Occipital lobe (tissue), 2 donors: ENCODE measurements around the gene DST. TPM values are rescaled to one million over a fixed set of nuclear protein-coding genes. Genes with fewer than 3 reads are reported as not detected.

Experiments used
- DNase-seq: peaks from one replicate; lab custom pipeline; 2025; lab: John Stamatoyannopoulos, UW
- total RNA-seq: library from RNA; depleted of rRNA; stranded (reverse); fragments of >200 nt; gene quantifications from one replicate; pipeline ENCODE4 v1.2.3, GENCODE V29; 2014

DST gene
- total RNA-seq, 1 donor from 2014 or later, result 329 TPM

DNA sequence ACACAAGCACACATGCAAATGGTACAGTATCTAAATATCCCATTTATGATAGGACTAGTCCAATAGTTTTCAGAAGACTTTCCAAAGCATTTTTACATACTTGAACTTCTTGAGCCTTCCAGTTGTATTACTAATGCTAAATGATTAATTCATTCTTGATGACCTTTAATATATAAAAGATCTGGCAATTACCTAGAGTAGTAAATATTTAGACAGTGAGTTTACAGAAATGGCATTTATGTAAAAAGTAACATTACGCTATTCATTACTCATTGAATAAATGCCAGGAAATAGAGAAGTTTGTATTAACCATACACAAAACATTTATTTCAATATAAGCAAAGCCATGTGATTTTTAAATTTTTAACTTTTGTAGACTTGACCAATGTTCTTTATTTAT, 158.8 kb downstream of the DST start:
- no peak for DNase-seq

DNA sequence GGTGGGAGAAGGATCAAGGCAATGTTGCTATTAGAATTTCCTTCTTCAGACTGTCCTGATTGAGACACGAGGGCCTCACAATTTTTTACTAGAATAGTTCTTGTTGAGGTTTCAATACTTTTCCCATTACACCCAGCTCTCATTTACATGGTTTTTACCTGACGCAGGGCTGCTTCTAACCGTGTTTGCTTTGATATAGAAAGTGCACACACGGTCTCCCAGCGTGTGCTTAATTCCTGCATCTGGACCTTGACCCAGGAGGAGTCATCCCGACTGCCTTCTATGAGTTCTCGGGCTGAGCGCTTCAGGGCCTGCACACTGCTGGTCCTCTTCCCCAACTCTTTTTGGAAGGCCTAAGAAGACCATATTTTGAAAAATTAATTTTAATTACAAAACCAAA, 160.2 kb downstream of the DST start:
- no peak for DNase-seq

DNA sequence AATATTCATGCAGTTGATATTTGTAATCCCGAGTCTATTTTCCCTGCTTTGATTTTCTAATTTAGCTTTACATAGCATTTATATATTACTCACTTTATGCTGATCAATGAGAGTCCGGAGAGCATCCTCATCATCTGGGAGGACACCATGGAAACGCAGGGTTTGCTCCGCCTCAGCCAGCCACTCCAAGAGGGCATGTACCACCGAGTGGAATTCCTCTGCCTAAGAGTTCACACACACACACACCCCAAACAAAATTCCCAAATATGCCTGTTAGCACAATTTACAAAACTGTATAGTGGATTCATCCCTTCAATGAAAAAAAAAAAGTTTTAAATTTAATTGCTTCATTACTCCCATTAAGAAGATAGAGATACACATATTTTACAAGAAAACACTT, 160.7 kb downstream of the DST start:
- no peak for DNase-seq

DNA sequence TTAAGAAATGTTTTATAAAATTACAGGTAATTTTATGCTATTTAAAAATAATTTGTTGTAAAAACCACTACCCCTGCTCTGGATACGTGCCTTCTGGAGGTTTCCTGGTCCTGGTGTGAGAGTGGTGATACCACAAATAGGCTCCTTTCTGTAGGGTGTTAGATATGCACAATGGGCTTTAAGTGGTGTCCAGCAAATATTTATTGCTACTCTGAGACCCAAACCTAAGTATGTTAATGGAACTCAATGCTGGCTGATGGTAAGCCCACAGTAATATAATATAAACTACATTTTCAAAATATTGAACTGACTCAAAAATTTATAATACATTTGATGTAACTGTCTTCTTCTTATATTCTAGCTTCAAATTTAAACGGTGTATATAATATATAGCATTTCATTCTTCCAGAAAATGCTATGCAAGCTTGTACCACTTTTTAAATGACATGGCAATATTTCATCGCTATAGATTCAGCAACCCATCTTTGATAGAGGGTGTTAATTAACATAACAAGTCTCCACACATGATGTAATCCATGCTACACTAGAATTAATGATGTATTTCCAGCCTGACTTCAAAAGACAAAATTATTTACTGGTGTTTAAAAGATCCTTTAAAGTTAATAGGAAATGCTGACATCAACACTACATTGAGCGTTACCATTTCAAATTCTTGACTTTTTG, 161.9 kb downstream of the DST start:
- DNase-seq, result no peak

- no peak for DNase-seq
Observed at GRCh38 chr6:56480246-56480645, 162.4 kb downstream of the DST start.

GRCh38 chr6:56479381-56479780, 163.3 kb downstream of the DST start:
- DNase-seq, result no peak

DNA sequence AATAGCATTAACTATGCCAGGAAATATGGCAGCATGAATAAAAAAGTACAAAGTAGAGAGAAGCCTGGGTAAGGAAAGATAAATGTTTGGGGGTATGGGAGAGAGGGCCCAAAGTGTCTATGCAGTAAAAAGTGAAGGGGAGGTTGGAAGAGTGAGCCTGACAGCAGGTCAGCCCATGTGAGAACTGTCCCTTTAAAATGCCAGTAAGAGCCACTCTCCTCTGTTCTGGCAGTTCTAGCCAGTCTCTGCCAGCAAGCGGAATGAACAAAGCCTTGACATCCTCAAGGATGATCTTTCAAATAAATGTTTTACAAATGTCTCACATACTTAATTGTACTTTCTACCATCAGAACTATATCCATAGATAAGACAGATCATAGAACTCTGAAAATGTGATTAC, 164.5 kb downstream of the DST start:
- no peak for DNase-seq

DNA sequence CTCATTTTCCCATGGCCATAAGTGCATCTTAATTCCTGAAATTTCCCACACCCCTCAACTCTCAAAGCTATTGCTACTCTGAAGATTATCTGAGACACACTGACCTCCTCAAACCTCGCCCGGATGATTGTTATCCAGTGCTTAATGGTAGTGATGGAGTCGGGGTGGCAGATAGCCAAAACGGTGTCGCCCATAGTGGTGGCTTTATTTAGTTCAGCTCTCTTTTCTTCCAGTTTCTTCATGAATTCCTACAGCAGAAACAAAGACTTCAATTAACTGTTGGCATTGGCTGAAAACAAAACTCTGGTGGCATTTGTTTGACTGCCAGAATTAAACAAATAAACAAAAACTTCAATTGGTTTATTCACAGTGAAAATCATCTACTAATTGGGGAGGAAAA, 165.4 kb downstream of the DST start:
- no peak for DNase-seq

- no peak for DNase-seq
Observed at GRCh38 chr6:56475736-56476457, 166.8 kb downstream of the DST start.

DNA sequence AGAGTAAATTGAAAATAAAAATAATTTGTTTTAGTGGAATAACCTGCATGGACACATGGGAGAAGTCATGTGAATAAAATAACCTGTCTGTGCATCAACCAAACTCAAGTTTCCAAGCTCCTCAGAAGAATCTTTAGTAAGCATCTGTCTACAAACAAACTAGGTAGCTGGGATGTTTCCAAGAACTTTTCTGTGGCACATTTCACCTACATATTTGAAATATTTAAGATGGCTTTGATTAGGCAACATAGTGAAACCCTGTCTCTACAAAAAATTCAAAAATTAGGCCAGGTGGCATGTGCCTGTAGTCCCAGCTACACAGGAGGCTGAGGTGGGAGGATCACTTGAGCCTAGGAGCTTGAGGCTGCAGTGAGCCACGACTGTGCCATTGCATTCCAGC, 168.2 kb downstream of the DST start:
- no peak for DNase-seq

DNA sequence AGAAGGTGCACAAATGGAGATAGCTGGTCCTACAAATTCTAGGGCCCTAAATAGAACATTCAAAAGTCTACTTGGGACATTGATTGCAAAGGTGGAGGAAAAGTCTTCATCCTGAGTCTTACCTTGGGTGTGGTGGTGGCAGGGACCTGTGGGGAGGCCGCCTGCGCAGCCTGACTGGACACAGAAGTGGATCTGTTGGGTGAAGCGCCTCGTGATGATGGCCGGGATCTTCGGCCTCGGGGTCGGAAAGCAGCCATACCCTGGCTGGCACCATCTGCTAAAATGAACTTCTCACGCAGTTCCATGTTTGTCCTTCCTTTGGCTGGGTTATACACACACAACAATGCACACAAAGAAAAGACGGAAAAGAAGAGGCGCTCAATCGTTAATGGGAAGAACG, 179.2 kb downstream of the DST start:
- DNase-seq, result no peak

GRCh38 chr6:56459030-56459805, 183.5 kb downstream of the DST start:
- no peak for DNase-seq

DNA sequence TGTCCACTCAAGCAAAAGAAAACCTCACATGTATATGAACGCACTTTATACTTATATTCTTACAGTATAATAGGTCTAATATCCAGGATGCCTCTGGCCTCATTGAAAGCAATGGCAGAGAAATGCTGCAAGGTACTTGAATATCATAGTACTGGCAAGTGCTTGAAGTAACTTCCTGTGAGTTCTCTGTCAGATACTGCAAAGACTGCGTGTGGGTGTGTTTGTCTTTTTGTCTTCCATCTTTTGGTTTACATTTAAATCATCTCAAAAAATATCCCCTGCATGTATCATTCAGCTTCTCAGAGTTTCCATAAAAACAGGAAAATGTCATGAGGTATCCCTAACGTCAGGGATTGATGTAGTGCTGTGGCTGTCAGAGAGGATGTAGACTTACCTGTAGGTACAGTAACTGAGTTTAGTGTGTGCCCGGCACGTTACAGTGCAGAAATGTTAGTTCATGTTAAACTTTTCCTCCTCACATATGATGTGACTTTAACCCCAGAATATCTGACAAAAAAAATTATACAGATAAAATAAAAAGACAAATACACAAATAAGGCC, 184.3 kb downstream of the DST start:
- no peak for DNase-seq

DNA sequence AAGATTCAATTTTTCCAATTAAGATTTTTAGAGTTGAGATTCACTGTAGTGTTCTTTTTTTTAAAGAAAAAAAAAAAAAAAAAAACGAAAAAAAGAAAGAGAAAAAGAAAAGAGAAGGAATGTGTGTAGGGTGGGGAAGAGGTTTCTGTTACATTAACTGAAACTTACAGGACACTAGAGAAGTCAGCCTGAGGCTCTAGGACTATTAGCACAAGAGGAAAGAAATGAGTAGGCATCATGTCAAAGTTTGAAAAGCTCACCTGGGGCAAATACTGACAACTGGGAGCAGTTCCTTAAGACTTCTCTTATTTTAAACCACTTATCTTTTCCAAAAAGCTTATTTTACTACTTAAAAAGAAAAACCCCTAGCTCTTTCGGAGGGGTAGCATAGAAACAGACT, 185.9 kb downstream of the DST start:
- no peak for DNase-seq

DNA sequence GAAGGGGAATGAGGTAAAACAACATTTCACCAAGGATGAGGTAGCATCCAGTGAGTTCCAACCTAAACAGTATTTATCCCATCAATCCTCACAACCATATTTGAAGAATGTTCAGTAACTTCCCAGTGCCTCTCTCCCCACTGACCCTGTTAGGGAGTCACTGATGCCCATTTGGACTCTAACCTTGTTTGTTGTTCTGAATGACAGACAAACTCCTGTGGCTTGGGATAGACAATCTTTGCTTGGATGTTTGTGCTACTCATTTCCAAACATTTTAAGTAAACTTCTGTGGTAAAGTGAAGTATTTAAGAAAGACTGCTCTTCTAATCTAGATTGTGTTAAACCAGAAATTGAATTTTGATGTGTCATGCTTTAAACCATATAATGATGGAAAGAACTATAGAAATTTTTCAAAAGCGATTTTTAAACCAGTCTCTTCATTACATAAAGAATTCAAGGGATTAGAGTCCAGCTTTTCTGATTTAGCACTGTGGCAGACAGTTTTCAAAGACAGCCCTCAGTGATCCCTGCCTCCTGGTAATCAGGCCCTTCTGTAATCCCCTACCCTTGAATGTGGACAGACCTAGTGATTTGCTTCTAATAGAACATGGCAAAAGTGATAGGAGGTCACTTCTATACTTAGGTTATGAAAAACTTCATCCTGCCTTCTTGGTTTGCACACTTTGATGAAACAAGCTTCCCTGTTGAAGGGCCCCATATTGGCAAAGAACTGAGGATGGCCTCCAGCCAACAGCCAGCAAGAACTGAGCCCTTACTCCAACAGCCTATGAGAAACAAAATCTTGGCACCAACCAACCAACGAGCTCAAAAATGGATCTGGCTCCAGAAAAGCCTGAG, 191.6 kb downstream of the DST start:
- DNase-seq, result peak; percentile 3

DNA sequence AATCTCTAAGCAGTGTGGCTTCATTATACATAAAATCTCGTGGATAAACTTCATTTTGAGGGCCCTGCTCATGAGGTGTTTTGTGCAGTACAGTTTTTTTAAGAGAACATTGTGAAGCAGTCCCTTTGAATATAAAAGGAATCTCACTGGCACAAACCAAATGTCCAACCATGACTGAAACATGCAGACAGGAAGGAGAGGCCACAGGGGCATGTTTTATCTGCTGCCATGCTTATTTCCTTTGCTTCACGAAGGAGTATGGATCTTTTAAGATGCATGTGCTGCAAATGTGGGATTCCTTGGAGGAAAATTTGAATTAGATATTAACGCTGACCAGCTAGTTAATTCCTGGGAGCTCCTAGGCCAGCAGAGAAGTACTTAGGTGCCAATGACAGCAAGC, 192.3 kb downstream of the DST start:
- DNase-seq, result no peak

DNA sequence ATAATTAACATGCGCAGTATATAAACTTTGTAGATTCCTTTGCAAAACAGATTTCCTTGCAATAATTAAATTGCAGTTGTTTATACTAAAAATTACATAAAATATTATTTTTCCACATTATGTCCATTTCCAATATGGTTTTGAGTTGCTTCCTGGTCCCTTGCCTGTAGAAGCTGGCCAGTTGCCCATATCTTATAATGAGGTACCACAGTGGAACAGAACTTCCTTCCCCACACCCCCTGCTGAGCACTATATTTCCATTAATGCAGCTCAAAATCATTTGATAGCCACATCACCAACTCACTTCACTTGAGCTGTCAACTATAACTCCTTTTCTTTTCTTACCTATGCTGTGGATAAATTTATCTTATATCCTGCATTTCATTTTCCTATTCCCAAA, 194.6 kb downstream of the DST start:
- no peak for DNase-seq

DNA sequence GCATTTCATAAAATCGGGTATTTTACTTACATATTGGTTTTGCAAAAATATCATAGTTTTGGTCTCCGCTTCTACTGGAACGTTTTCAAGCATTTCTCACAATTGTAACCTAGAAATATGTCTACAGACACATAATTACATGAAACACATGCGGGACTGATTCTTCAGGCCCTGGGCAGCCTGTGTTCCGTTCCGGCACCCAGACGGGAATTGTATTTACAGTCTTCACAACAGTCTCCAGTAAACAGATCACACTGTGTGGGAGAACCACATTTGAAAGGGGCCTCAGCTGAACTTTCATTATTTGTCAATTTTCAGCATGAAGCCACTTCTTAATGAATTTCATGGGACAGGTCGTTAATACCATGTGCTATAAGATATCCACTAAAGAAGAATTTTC, 196.9 kb downstream of the DST start:
- DNase-seq, result no peak

DNA sequence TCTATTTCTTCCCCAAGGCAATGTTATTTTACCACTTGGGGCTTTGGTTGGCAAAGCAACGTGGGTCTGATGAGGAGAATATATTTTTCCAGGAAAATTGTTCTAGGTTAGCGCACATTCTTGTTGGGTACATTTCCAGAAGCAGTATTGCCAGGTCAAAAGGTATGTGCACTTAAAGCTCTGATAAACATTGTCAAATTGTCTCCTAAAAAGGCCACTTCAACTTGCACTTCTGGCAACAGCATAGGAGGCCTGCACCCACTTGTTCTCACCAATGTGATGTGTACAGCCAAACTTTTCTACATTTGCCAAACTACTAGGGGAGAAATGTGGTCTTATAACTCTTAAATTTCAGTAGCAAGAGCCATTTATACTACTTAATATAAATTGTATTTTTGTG, 197.8 kb downstream of the DST start:
- DNase-seq, result no peak

GRCh38 chr6:56440551-56440981, 202.1 kb downstream of the DST start:
- DNase-seq, result no peak

- no peak for DNase-seq
Observed at GRCh38 chr6:56437171-56437900, 205.4 kb downstream of the DST start.
